Astrocyte of the spinal cord (primary cell): ENCODE measurements around the gene SMC4.
A peak's percentile ranks its signal among the peaks of the same experiment; 100 is the strongest.
"Not testable (repeated sequence)": the region's sequence is repeated elsewhere in the genome, so short reads cannot be mapped to it uniquely, and the experiment has no call there.

Experiments used
- DNase-seq: peaks from one replicate; pipeline ENCODE4 v3.0.0; 2011; ENCODE audit warnings: low read depth, low spot score
- H3K4me3 ChIP-seq: 2 replicates; pipeline ENCODE4 v1.5.1; 2011; ENCODE audit warnings: low read depth, mild to moderate bottlenecking, low read length, moderate library complexity
- CTCF ChIP-seq: IDR thresholded peaks from 2 replicates; pipeline ENCODE4 v1.5.1; 2012; ENCODE audit warnings: low read depth, mild to moderate bottlenecking, low read length, inconsistent platforms
- in situ Hi-C: cut with HindIII; loops from 2 replicates; pipeline ENCODE4 v1.10.0; 2017; ENCODE audit warnings: low sequenced_read_pairs

Gene SMC4

GRCh38 chr3:160448845-160449635 is 49.6 kb downstream of the SMC4 start:
- in situ Hi-C loops = no loop called here
- TF ChIP-seq CTCF = peak; percentile 0
- DNase-seq = peak; percentile 43
- peak overlapping the region; percentile 82 for H3K4me3 ChIP-seq

GRCh38 chr3:160449636-160450598 is 50.5 kb downstream of the SMC4 start, which contains the start of gene TRIM59:
TRIM59 (minus strand) TSS chr3:160449786; CDS start chr3:160439183, 10,603 bp downstream.
- in situ Hi-C loops = no loop called here
- peak; percentile 99 for DNase-seq
- peak; percentile 0 for TF ChIP-seq CTCF
- H3K4me3 ChIP-seq = peak within 1 kb of the TSS; percentile 82

- TF ChIP-seq CTCF = no peak
- H3K4me3 ChIP-seq = no peak overlapping the region
- in situ Hi-C loops = no loop called here
- peak; percentile 85 for DNase-seq
Measured at GRCh38 chr3:160450846-160451245, 51.4 kb downstream of the SMC4 start.

- DNase-seq = no peak
- no peak overlapping the region for H3K4me3 ChIP-seq
- TF ChIP-seq CTCF = no peak
- in situ Hi-C loops = no loop called here
Measured at GRCh38 chr3:160451602-160452001, 52.2 kb downstream of the SMC4 start.

- DNase-seq, in situ Hi-C loops, H3K4me3 ChIP-seq: not testable (repeated sequence)
Measured at GRCh38 chr3:160452251-160452650, 52.8 kb downstream of the SMC4 start.

- in situ Hi-C loops = no loop called here
- no peak overlapping the region for H3K4me3 ChIP-seq
- DNase-seq = no peak
- no peak for TF ChIP-seq CTCF
Measured at GRCh38 chr3:160454995-160455394, 55.5 kb downstream of the SMC4 start.

- no peak for TF ChIP-seq CTCF
- in situ Hi-C loops = no loop called here
- H3K4me3 ChIP-seq = no peak overlapping the region
- DNase-seq = no peak
Measured at GRCh38 chr3:160455846-160456245, 56.4 kb downstream of the SMC4 start.
